HG03460 (cell line): ENCODE data around the gene MUSK.
"Not testable (repeated sequence)": the region's sequence is repeated elsewhere in the genome, so short reads cannot be mapped to it uniquely, and the experiment has no call there.

Experiments
- ATAC-seq: cut with Tn5 transposase; IDR thresholded peaks from one replicate; pipeline ENCODE4 v1.9.1; 2021; ENCODE audit not compliant: unreplicated experiment

The MUSK gene

DNA sequence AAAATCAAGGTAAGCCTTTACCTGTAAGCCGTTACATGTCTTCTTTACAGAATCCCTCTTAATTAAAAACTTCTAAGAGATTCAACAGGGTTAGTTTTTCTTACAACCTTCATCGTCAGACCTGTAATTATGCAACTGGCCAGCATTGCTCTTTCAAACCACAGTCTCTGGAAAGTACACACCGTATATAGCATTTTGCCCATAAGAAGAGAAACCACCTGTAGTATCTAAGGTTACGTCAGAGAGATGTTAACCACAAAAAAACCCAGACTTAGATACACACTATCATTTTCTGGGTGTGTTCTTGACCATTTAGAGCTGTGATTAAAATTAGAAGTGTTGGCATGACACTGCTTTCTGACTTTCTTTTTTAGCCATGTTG lies 140.0 kb downstream of the MUSK start:
- ATAC-seq, result peak; percentile 94

DNA sequence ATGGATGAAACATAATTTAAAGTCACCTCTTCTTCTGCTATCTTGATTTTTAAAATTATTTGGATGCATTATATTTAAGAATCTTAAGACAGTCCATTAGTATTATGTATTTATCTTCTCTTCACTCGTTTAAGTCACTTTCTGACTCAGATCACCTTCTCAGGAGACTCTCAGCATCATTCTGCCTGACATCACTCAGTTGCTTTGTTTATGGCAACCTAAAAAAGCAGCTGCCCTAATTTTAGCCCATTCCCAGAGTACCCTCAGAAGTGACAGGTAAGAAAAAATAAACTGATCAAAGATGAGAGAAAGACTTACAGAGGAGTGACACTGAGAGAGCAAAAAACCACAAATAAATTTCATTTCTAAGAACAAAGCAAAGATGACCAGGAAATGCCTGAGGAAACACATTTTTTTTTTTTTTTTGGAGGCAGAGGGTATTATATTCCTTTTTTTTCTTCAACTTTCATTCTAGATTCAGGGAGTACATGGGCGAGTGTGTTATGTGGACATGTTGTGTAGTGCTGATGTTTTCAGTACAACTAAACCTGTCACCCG lies 140.5 kb downstream of the MUSK start:
- peak; percentile 48 for ATAC-seq

DNA sequence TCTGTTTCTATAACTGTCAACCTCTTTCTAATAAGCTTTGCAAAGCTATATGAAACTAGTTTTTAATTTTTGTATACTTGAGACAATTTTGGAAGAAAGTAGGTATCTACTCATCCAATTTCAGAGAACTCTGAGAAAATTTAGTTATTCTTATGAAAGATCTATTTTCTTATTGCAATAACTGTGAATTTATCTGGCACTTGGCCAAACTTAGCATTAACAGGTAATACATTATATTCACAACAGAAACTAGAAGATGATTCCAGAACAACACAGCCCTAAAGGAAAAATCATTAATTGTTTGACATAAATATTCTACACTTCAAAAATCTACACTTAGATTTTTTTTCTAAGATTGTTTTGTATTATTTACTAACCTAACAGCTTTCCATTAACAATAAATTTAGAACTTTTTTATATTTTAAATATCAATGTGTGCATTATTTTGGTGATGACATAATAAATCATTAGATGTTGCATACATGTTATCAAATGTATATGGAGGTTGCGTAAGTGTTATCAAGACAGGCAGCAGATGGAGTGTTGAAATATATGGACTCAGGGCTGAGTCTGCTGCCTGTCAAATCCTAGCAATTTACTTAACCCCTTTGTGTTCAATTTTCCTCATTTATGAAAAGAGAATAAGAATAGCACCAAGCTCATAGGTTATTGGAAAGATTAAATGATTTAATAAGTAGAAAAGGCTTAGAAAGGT lies 141.8 kb downstream of the MUSK start:
- ATAC-seq, result no peak

DNA sequence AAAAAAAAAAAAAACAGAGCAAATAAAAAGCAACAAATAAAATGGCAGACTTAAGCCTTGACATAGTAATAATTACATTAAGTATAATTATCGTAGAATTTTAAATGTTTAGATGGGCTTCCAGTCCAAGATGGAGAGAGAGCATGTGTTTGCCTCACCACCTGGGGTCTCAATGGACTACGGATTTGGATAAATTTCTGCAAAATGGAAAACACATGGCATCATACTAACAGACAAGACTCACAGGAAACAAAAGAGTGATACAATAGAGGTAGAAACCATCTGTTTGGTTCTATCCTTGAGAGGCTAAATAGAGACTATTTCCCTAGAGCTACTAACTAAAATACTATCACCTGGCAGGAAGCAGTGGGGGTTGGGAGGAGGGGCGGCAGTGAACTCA lies 144.3 kb downstream of the MUSK start:
- ATAC-seq, result no peak

DNA sequence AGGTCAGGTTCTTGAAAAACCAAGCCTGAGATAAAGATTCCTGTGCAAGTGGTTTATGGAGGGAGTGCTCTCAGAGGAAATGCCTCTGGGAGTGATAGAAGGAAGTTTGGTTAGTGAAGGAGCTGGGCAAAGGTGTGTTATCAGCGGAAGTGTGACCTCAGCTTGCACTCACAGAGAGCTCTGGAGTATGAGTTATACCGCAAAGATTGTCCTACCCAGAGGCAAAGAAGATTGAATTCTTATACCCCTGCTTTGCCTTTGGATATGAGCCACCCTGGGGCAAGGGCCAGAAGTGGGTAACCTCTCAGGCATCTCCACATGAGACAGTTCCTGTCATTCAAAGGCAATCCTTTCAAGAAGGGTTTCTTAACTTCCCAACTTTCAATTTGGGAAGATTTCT lies 145.6 kb downstream of the MUSK start:
- ATAC-seq, result no peak

DNA sequence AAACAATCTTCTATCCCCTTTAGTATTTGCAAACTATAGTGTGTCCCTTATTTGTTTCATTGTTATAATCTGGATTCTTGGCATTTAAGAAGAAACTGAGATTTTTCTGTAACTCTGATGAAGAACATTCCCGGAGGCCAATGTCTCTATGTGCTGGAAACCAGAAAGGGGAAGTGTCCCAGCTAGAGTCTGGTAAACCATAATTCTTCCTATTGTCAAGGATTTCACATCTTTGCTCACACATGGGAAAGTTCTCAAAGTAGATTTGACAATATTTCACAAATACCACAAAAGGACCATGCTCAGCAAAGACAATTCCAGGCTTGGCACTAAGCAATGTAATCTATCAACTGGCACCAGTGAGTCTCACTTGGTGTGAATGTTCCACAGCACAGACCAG lies 146.8 kb downstream of the MUSK start:
- no peak for ATAC-seq

DNA sequence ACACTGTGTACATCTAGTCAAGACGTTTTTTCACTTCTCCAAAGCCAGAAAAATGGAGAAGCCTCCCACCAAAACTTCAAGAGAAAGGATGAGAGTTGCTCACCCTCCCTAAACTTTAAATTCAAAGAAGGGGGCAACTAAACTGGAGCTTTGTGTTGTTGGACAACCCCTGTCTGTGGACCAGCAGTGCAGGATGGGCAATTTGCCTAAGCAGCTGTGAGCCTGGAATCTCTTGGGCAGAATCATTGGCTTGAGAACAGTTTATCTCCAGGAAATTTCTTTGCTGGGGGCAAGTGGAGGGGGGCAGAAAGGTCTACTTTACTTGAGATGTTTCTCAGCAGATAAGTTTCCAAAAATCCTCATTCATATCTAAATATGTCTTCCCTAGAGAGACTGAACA lies 151.8 kb downstream of the MUSK start:
- ATAC-seq, result no peak

DNA sequence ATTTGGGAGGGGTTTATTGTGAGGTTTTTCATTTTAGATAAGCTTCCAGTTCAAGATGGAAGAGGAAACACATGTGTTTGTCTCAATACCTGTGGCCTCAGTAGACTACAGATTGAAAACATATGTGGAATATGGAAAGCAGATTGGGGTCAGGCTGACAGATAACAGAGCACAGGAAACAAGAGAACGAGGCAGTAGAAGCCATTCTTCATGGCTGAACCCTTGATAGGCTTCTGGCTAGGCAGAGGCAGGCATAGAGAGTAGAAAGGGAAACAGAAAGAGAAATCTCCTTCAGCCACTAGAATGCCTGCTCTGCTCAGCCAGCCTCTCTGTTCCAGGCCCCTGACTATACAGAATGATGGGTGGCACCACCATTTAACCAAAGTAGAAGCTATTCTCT lies 152.5 kb downstream of the MUSK start:
- peak; percentile 93 for ATAC-seq

DNA sequence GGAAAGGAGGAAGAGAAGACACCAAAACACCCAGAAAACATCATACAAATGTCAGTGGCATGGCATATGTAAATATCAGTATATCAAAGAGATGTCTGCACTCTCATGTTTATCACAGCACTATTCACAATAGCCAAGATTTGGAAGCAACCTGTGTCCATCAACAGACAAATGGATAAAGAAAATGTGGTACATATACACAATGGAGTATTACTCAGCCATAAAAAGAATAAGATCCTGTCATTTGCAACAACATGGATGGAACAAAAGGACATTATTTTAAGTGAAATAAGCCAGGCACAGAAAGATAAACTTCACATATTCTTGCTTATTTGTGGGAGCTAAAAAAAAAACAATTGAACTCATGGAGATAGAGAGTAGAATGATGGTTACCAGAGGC lies 156.5 kb downstream of the MUSK start:
- ATAC-seq, result not testable (repeated sequence)

DNA sequence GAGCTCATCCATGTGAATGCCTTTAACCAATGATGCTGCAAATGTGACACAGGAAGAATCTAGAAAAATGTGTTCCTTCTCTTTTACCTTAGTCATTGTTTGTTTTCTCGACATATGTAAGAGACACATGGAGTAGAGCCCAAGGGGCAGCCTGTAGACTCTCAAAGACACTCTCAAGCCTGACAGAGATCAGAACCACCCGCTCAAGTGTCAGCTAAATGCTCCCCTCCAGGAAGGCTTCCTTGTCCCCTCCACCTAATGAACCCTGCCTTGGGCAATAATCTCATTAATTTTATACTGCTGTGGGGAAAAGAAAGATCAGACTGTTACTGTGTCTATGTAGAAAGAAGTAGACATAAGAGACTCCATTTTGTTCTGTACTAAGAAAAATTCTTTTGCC lies 157.4 kb downstream of the MUSK start:
- ATAC-seq, result no peak

DNA sequence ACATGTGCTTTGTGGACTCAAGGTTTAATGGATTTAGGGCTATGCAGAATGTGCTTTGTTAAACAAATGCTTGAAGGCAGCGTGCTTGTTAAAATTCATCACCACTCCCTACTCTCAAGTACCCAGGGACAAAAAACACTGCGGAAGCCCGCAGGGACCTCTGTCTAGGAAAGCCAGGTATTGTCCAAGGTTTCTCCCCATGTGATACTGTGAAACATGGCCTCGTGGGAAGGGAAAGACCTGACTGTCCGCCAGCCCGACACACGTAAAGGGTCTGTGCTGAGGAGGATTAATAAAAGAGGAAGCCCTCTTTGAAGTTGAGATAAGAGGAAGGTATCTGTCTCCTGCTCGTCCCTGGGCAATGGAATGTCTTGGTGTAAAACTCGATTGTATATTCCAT lies 157.8 kb downstream of the MUSK start:
- ATAC-seq, result not testable (repeated sequence)

DNA sequence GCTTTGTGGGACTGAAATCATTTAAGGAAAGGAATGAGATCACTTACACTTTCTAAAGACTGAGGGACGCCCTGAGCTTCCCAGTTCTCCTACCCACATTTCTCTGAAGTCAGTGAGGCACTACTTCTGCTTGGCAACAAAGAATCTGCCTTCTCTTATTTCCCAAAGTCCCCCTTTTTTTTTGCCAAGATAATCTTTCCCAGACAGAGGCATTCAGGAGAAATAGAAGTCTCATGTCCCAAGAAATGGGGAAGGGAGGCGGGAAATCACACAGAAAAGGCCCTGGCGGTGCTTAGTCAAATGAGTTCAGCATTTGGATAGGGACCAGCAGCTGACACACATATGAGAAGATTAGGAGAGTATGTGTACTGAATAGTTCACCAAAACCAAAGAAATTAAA lies 159.7 kb downstream of the MUSK start:
- no peak for ATAC-seq

DNA sequence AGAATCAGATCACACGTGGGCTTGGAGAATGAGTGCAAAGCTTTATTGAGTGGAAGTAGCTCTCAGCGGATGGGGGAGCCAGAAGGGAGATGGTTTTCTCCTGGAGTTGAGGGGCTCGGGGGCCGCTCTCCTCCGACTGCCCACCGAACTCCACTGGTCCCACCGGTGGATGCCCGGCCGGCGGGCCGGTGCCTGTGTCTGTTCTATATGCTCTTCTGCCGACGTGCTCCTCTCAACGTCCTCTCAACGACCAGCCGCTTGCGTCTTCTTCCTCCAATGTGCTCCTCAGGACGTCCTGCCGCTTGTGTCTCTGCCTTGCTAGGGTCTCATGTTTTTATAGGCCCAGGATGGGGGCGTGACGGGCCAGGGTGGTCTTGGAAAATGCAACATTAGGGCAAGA lies 161.9 kb downstream of the MUSK start:
- no peak for ATAC-seq

DNA sequence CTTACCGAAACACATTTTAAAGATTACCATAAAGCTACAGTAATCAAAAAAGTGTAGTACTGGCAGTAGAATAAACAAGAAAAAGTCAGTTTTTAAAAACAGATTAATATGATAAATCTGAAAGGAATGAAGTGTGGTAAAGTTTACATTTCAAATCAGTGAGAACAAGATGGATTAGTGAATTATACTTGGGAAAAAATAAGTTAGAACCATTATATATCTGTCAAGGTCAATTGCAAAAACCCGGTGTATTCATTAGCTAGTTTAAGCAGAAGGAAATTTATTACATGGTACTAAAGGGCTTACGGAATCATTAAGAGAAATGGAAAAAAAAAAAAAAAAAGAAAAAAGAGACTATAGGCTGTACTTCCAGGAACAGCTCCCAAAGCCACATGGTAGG lies 164.3 kb downstream of the MUSK start:
- no peak for ATAC-seq

DNA sequence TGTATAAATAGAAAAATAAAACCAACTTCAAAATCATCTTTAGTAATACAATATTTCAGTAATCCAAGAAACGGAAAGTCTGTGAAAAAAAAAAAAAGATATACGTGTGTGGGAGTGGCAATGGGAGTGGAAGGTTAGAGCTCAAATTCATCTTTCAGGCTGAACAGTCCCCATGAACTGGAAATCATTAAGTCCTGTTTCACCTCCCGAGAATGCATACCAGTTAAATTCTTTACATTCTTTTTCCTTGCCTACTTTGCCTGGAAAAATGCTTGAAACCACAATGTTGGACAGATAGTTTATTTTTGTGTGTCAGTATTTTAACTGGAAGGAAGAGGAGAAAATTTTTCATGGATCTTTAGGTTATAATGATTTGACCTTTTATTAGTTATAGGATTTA lies 166.8 kb downstream of the MUSK start:
- no peak for ATAC-seq

DNA sequence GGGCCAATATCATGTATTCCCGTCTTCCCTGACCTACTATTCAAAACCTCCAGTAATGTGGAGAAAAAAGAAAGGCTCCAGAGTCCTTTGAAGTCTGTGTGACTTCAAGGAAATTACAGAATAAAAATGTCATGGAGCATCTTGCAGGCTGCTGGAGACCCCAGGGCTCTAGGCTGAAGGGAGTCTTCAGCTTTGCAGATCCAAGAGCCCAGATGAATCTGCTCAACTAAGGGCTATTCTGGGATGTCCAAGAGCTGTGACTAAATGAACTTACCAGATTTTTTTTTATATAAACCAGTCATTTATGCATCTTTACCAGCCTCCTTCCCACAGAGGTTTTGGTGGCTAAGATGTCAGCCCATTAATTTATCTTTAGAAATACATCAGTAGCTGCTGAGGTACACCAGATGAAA lies 167.3 kb downstream of the MUSK start:
- ATAC-seq, result no peak

DNA sequence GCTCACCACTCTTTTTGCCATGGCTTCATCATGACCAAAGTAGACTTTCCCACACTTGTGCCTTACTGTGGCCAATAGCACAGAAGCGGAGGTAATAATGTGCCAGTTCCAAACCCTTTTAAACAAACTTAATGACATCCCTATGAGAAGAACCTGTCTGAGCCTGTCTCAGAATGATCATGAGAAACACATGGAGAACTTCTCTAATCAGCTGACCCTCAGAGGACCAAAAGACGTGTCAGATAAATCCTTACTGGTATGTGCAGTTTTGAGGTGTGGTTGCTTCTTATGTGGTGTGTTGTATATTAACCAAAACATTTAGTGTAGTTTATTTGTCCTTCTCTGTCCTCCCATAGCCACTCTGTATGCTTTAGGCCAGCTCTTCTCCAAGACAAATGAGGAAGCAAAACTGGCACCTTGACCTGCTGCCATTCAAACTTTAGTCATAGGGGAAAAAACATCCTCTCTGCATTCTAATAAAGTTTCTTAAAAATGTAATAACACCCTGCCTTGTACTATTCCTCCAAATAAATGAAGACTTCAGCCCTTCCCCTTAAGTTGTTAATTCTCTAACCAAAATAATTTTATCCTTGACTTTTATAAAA lies 168.9 kb downstream of the MUSK start:
- no peak for ATAC-seq

DNA sequence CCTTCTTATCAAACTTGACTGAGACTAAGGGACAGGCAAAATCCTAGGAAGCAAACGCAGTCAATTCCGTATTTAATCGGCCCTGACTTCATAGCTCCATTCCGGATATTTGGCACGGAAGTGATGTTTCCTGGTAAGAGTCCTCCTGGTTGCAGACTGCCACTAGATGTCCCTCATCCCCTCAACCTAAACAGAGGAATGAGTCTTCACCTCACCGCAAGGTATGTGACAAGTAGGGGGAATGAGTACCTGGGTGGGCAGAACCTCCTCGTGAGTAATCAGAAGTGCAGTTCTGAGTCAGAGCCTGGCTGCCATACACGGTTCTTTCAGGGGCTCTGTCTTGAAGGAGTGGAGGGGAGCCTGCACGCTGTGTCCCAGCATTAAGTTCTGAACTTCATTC lies 173.6 kb downstream of the MUSK start:
- no peak for ATAC-seq

DNA sequence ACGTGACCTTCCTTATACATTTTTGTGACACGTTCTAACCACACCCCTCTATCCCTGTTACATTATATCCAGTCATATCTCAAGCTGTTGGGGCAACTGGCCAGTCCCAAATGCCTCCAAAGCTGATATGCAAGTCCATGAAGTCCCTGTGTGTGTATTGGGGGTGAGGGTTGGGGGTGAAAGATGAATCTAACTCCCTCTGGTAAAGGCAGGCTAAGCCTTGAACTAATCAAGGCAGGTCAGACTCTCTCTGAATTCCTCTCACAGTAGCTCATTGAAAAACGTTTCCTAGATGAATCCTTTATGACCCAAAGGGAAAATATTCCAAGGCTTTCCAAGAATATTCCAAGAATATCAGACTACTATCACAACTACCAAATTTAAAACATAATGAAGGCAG lies 174.4 kb downstream of the MUSK start:
- ATAC-seq, result no peak

DNA sequence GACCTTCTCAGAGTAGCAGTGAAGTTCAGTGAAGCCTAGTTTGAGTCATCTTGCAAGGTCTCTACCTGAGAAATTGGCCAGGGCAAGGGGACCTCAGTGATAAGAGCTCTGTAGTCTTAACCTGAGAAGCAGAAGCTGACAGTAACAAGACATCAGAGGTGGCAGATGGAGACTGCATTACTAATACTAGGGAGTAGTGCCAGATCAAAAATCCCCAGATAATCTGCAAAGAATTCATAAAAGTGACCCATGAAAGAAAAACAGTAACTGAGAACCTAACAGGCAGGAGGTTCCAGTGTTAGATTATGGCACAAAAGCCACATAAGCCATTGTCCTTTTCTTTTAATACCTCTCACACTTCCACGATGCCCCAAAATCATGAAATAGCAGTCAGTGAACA lies 175.5 kb downstream of the MUSK start:
- no peak for ATAC-seq

DNA sequence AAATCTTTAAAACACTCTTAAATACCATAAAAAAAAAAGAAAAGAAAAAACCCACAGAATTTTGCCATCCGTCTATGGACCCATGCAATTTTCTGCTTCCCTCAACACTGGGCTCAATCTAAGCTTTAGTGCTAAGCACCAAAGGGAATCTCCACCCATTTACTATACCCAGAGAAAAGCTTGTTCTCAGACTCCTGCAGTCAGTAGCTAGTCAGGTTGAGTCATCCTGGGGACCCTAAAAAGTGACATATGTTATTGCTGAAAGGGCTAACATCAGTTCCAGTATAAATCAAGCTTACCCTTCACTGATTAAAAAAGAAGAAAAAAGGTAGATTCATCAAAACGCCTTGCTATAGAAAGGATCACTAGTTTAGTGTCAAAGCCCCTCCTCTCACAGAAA lies 177.6 kb downstream of the MUSK start:
- no peak for ATAC-seq

DNA sequence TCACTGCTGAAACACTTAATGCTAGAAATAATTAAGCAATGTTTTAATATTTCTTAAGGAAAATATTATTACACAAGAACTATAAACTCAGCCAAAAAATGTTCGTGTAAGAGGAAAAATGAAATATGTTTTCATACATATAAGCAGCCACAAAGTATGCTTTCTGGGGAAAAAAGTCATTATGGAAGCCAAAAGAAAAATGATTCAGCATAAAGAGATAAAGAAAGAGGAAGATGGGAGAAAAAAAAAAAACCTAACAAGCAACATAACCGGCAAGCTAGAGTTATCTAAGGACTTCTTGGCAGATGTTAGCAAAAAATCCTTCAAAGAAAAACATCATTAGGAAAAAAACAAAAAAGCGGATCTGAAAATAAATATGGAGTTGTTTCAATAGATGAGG lies 179.1 kb downstream of the MUSK start:
- ATAC-seq, result no peak
